GM21576 (cell line): Measurements from ENCODE around the gene CADPS2.

Experiments
- ATAC-seq: cut with Tn5 transposase; IDR thresholded peaks from one replicate; pipeline ENCODE4 v1.9.1; 2021; ENCODE audit warnings: mild to moderate bottlenecking, moderate library complexity; ENCODE audit not compliant: unreplicated experiment

Gene CADPS2

GRCh38 chr7:122618585-122619189 is 267.6 kb downstream of the CADPS2 start:
- no peak for ATAC-seq

- ATAC-seq, result no peak
Observed at GRCh38 chr7:122616951-122617350, 269.3 kb downstream of the CADPS2 start.

- no peak for ATAC-seq
Observed at GRCh38 chr7:122605929-122606328, 280.3 kb downstream of the CADPS2 start.

- ATAC-seq, result no peak
Observed at GRCh38 chr7:122604251-122604650, 282.0 kb downstream of the CADPS2 start.

GRCh38 chr7:122602800-122603199 is 283.5 kb downstream of the CADPS2 start:
- no peak for ATAC-seq

- ATAC-seq, result no peak
Observed at GRCh38 chr7:122600630-122601029, 285.6 kb downstream of the CADPS2 start.

- no peak for ATAC-seq
Observed at GRCh38 chr7:122600042-122600441, 286.2 kb downstream of the CADPS2 start.

GRCh38 chr7:122597277-122597676 is 289.0 kb downstream of the CADPS2 start:
- no peak for ATAC-seq

GRCh38 chr7:122595885-122596284 is 290.4 kb downstream of the CADPS2 start:
- no peak for ATAC-seq

GRCh38 chr7:122588621-122589020 is 297.6 kb downstream of the CADPS2 start:
- ATAC-seq, result no peak

- ATAC-seq, result no peak
Observed at GRCh38 chr7:122584676-122585251, 301.5 kb downstream of the CADPS2 start.

- ATAC-seq, result no peak
Observed at GRCh38 chr7:122578350-122578749, 307.9 kb downstream of the CADPS2 start.

- ATAC-seq, result no peak
Observed at GRCh38 chr7:122577449-122578003, 308.7 kb downstream of the CADPS2 start.

GRCh38 chr7:122572706-122573105 is 313.6 kb downstream of the CADPS2 start:
- ATAC-seq, result no peak

- ATAC-seq, result no peak
Observed at GRCh38 chr7:122561326-122561725, 324.9 kb downstream of the CADPS2 start.

GRCh38 chr7:122556873-122557542 is 329.3 kb downstream of the CADPS2 start:
- ATAC-seq, result no peak

- ATAC-seq, result no peak
Observed at GRCh38 chr7:122556219-122556618, 330.0 kb downstream of the CADPS2 start.

- ATAC-seq, result no peak
Observed at GRCh38 chr7:122553761-122554160, 332.5 kb downstream of the CADPS2 start.

GRCh38 chr7:122552769-122553168 is 333.5 kb downstream of the CADPS2 start:
- ATAC-seq, result no peak

- ATAC-seq, result no peak
Observed at GRCh38 chr7:122550545-122550944, 335.7 kb downstream of the CADPS2 start.

GRCh38 chr7:122549578-122549977 is 336.7 kb downstream of the CADPS2 start:
- no peak for ATAC-seq

GRCh38 chr7:122546496-122546895 is 339.8 kb downstream of the CADPS2 start:
- ATAC-seq, result no peak
